Measurements from ENCODE around the gene TAF4.
"Not testable (repeated sequence)": the region's sequence is repeated elsewhere in the genome, so short reads cannot be mapped to it uniquely, and the experiment has no call there.

The TAF4 gene

DNA sequence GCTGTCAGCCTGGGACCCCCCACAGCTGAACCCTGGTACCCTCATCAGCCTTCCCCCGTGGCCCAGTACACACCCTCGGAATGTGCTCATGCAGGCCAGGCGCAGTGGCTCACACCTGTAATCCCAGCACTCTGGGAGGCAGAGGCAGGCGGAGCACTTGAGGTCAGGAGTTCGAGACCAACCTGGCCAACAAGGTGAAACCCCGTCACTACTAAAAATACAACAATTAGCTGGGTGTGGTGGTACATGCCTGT is 9.9 kb downstream of the TAF4 start:
- DNase-seq: not testable (repeated sequence)

DNA sequence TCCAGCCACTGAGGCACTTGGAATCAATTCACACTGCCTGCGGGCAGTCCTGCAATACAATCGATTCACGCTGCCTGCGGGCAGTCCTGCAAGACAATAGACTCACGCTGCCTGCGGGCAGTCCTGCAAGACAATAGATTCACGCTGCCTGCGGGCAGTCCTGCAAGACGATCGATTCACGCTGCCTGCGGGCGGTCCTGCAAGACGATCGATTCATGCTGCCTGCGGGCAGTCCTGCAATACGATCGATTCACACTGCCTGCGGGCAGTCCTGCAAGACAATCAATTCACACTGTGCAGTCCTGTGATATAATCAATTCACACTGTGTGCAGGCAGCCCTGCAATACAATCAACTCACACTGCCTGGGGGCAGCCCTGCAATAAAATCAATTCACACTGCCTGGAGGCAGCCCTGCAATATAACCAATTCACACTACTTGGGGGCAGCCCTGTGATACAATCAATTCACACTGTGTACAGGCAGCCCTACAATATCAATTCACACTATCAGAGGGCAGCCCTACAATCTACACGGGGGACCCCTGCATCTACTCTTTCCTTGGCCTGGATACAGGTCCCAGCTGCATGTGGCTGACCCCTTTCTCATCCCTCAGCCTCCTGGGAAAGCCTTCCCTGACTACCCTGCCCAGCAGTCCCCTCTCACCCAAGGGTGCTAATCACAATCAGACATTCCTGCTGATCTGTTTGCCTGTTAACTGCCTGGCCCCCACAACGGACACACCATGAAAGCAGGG is 10.4 kb downstream of the TAF4 start:
- DNase-seq: no peak

- DNase-seq: no peak
Measured at GRCh38 chr20:62054451-62054953, 11.2 kb downstream of the TAF4 start.

GRCh38 chr20:62053465-62054196 is 12.1 kb downstream of the TAF4 start:
- no peak for DNase-seq

DNA sequence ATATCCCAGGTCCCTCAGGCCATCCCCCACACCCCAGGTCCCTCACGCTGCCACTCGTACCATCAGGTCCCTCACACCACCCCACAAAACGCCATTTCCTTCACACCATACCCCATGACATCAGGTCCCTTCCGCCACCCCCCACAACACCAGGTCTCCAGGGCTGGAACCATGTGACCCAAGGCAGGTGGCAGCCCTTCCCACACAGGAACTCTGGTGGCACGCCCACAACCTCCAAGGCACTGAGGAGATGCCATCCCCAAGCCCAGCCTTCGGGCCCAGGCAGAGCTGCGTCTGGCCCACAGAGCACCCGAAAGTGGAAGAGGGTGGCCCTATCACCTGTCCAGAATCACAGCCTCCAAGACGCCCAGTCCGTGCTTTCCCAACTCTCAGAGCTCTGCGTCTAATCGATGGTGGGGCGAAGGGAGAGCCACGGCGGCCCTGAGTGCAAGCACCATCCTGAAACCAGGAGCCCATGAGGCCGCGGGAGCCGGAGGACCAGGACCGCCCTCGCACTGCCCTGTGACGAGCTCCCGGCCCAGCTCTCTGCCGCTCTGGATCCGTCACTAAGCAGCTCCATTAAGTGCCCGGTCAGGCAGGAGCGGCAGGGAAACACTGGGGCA is 12.7 kb downstream of the TAF4 start:
- no peak for DNase-seq

DNA sequence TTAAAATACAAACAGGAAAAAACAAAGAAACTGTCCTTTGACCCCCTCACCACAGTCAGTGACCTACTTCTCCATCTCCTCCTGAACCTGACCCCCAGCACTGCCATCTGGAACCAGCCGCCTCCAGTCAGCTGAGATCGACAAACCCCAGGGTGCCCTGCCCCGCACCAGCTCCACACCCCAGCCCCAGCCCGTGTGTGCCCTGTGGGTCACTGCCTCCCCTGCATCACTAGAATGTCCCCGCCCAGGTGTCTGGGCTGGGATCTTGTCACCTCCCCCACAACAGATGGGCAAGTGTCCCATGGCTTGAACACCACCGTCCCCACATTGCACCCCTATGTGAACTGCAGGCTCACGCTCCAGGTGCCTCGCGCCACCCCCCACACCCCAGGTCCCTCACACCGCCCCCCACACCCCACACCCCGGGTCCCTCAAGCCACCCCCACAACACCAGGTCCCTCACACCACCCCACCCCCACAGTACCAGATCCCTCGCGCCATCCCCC is 13.3 kb downstream of the TAF4 start:
- no peak for DNase-seq

DNA sequence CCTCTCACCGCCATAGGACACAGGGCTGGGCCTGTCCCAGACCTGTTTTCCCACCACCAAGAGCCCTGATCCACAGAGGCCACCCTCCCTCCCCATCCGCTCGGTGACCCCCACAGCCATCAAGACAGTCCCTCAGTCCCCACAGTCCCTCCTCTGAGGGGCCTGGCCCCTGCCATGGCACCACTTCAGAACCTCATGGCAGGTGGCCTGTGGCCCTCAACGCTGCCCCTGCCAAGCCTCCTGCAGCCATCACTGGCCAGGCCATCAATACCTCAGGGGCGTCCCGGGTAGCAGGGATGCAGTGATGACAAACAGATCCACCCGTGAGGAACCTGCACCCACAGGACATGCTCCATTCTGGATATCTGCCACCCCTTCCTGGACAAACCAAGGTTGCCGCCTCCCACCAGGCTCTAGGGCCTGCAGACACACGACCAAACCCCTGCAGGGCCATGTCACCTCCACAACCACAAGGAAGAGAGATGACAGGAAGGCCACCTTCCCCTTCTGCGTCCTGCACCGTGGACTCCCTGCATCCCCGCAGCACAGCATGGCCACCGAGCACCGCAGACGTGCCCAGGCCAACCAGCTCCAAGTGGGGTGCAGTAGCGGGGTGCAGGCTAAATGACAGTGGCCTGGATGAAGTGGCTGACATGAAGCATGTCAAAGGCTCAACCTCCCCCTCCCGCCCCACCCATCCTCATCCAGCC is 14.0 kb downstream of the TAF4 start:
- DNase-seq: no peak

- DNase-seq: no peak
Measured at GRCh38 chr20:62051144-62051543, 14.5 kb downstream of the TAF4 start.

DNA sequence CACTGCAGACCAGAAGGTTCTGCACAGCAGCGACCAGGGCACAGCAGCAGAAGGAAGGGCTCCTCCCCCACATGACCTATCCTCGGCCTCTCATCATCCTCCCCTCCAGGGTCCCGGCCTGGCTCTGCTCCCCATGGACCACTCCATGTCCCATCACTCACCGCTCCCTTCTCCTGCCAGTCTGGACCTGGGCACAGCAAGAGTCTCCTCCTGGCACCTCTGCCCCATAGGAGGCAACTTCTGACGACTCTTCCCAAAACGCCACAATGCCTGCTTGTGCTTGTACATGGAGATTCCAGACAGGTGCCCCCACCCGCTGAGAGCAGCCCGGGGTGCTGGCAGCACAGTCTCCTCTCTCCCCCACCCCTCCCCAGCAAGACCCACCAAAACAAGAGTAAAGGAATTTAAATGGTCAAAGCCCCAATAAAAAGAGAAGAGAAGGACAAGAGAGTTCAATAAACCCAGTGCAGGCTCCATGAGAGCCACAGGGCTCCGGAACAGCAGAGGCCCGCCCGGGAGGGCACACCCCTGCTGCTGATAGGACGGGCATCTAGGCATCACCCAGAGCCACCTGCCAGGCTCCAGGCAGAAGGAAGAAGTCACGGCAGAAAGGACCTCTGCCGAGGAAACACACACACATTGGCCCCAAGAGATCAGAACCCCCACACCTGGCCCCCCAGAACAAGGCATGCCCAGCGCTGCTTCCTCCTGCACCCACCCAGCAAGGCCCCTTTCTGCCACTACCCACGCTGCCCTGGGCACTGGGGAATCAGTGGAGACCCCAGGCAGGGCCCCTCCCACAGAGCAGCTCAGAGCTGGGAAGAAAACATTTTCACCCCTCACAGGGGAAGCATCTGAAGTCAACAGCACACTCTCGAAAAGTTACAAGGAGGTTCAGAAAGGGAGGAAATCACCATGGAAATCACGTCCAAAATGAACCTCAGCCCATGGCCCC is 15.2 kb downstream of the TAF4 start:
- no peak for DNase-seq

DNA sequence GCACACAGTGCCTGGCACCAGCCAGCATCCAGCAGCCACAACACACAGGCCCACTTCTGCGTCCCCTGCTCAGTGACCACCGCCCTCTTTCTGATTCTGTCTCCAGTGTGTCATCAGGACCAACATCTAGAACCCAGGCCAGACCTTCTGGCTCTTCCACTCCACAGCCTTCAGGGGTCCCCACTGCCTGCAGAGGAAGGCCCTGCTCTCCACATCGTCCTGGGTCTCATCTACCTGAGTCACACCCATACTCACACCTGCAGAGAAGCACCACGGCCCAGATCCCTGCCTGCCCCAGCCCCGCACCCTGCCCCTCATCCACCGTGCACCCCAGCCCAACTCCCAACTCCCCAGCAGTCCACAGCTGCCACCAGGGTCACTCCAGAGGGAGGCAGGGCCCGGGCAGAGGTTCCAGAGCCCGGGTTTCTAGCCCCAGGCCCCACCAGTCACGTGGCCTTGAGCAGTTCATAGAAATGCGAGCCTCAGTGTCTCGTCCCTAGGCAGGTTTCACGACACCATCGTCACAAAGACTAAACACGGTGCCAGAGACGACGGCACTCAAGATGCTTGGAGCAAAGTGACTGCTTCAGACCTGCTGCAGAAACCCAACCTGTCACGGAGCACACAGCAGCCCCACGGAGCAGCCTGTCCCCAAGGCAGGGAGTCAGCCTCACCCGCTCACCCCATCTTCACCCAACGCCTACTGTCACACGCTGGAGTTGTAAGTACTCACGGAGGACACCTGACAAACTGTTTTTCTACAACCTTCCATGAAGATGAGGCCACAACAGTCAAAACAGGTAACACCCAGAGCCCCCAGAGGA is 16.1 kb downstream of the TAF4 start:
- DNase-seq: no peak

DNA sequence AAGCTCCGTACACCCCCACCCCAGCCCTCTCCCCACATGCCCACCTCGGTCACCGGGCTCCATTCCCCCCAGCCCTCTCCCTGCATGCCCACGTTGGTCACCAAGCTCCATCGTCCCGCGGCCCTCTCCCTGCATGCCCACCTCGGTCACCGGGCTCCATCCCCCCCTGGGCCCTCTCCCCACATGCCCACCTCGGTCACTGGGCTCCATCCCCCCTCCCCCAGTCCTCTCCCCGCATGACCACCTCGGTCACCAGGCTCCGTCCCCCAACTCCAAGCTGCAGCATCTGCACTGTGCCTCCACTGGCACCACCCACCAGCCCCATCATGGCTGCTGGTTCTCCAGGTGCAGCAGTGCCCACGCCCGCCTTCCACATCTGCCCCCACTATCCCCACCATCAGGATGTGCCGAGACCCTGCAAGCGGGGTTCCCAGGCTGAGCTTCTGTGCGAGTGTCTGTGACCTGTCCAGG is 16.8 kb downstream of the TAF4 start:
- no peak for DNase-seq

GRCh38 chr20:62048346-62048761 is 17.3 kb downstream of the TAF4 start:
- DNase-seq: no peak

- DNase-seq: no peak
Measured at GRCh38 chr20:62047666-62048345, 17.9 kb downstream of the TAF4 start.

- DNase-seq: no peak
Measured at GRCh38 chr20:62046431-62046830, 19.2 kb downstream of the TAF4 start.

- DNase-seq: no peak
Measured at GRCh38 chr20:62045529-62046285, 20.0 kb downstream of the TAF4 start.

- no peak for DNase-seq
Measured at GRCh38 chr20:62045118-62045517, 20.6 kb downstream of the TAF4 start.

- DNase-seq: no peak
Measured at GRCh38 chr20:62044631-62045030, 21.1 kb downstream of the TAF4 start.

GRCh38 chr20:62043131-62043914 is 22.4 kb downstream of the TAF4 start:
- DNase-seq: no peak
